Measurements from ENCODE around the gene FGA. TPM values are rescaled to one million over a fixed set of nuclear protein-coding genes. Genes with fewer than 3 reads are reported as not detected.

The FGA gene
- total RNA-seq, 4 donors from 2014 or later: not detected

- H3K27me3 ChIP-seq: no peaks in the 10 kb centered on the region
- 88 to 90% methylated on average over 10 of the region's 10 CpGs for WGBS, 2 donors
- no peak overlapping the region for H3K4me3 ChIP-seq (replicated peaks in 1 of 3)
- no peak overlapping the region for H3K27ac ChIP-seq
- TF ChIP-seq CTCF (IDR thresholded peaks at IDR 0.05) (no peak), POLR2A (IDR thresholded peaks at IDR 0.05) (no peak)
- DNase-seq: no peak
- intact Hi-C loops (cut with DNase I): no loop called here
- H3K36me3 ChIP-seq: no peaks in the 10 kb centered on the region
- H3K9me3 ChIP-seq: no peaks in the 10 kb centered on the region
- no peaks in the 10 kb centered on the region for H3K4me1 ChIP-seq
Observed at GRCh38 chr4:154585369-154586018, 5.0 kb downstream of the FGA start.

GRCh38 chr4:154584259-154584658 is 6.3 kb downstream of the FGA start:
- no peaks in the 10 kb centered on the region for H3K4me1 ChIP-seq
- TF ChIP-seq CTCF (IDR thresholded peaks at IDR 0.05): no peak
- no peak for TF ChIP-seq POLR2A (IDR thresholded peaks at IDR 0.05)
- H3K27ac ChIP-seq: no peak overlapping the region
- no peaks in the 10 kb centered on the region for H3K9me3 ChIP-seq
- H3K36me3 ChIP-seq: no peaks in the 10 kb centered on the region
- intact Hi-C loops (cut with DNase I): no loop called here
- 84 to 90% methylated on average over 5 of the region's 5 CpGs for WGBS, 2 donors
- no peak overlapping the region for H3K4me3 ChIP-seq (replicated peaks in 1 of 3)
- H3K27me3 ChIP-seq: no peaks in the 10 kb centered on the region
- no peak for DNase-seq

- H3K9me3 ChIP-seq: no peaks in the 10 kb centered on the region
- no peaks in the 10 kb centered on the region for H3K36me3 ChIP-seq
- no peaks in the 10 kb centered on the region for H3K27me3 ChIP-seq
- no peak overlapping the region for H3K4me3 ChIP-seq (replicated peaks in 1 of 3)
- intact Hi-C loops (cut with DNase I): no loop called here
- DNase-seq: no peak
- TF ChIP-seq CTCF (IDR thresholded peaks at IDR 0.05): no peak
- no peak for TF ChIP-seq POLR2A (IDR thresholded peaks at IDR 0.05)
- H3K27ac ChIP-seq: no peak overlapping the region
- no peaks in the 10 kb centered on the region for H3K4me1 ChIP-seq
Observed at GRCh38 chr4:154583677-154584076, 6.9 kb downstream of the FGA start.

GRCh38 chr4:154583230-154583629 is 7.3 kb downstream of the FGA start:
- no peak overlapping the region for H3K4me3 ChIP-seq (replicated peaks in 1 of 3)
- H3K9me3 ChIP-seq: no peaks in the 10 kb centered on the region
- H3K27me3 ChIP-seq: no peaks in the 10 kb centered on the region
- no peaks in the 10 kb centered on the region for H3K36me3 ChIP-seq
- no peaks in the 10 kb centered on the region for H3K4me1 ChIP-seq
- no peak for DNase-seq
- H3K27ac ChIP-seq: no peak overlapping the region
- TF ChIP-seq POLR2A (IDR thresholded peaks at IDR 0.05): no peak
- TF ChIP-seq CTCF (IDR thresholded peaks at IDR 0.05): no peak
- 90 to 93% methylated on average over 3 of the region's 3 CpGs for WGBS, 2 donors
- intact Hi-C loops (cut with DNase I): no loop called here

GRCh38 chr4:154582723-154583122 is 7.8 kb downstream of the FGA start:
- no peak overlapping the region for H3K4me3 ChIP-seq (replicated peaks in 1 of 3)
- TF ChIP-seq CTCF (IDR thresholded peaks at IDR 0.05): no peak
- TF ChIP-seq POLR2A (IDR thresholded peaks at IDR 0.05): no peak
- no peaks in the 10 kb centered on the region for H3K9me3 ChIP-seq
- no peaks in the 10 kb centered on the region for H3K27me3 ChIP-seq
- DNase-seq: no peak
- WGBS, 2 donors: 65 to 74% methylated on average over 2 of the region's 2 CpGs
- intact Hi-C loops (cut with DNase I): no loop called here
- H3K4me1 ChIP-seq: no peaks in the 10 kb centered on the region
- H3K27ac ChIP-seq: no peak overlapping the region
- no peaks in the 10 kb centered on the region for H3K36me3 ChIP-seq

Data from thyroid gland (tissue), 4 donors.